ENCODE data around the gene ARID5B.

ARID5B gene

GRCh38 chr10:61910894-61911293, 9.4 kb downstream of the ARID5B start:
- Histone ChIP-seq H3K9me3 (ENCODE audit: low read length) (no peaks in the 10 kb centered on the region), H3K4me3 (ENCODE audit: low read depth in 1 of 2, low read length in 2 of 2) (no peak overlapping the region), H3K36me3 (ENCODE audit: insufficient read depth, low read length) (no peaks in the 10 kb centered on the region), H3K27me3 (ENCODE audit: control insufficient read depth in 1 of 2, insufficient read depth in 2 of 2, low read length in 2 of 2) (no peaks in the 10 kb centered on the region), H3K4me1 (ENCODE audit: insufficient read depth, low read length) (peaks cover 4% of the 10 kb centered on the region), H3K27ac (ENCODE audit: low read depth, low read length) (no peak overlapping the region), H3K9ac (ENCODE audit: low read length) (no peak overlapping the region)

GRCh38 chr10:61911425-61911824, 9.9 kb downstream of the ARID5B start:
- no peak overlapping the region for H3K27ac ChIP-seq (ENCODE audit: low read depth, low read length)

GRCh38 chr10:61912981-61913380, 11.5 kb downstream of the ARID5B start:
- H3K27ac ChIP-seq (ENCODE audit: low read depth, low read length) = no peak overlapping the region
- H3K9ac ChIP-seq (ENCODE audit: low read length) = no peak overlapping the region
- H3K4me1 ChIP-seq (ENCODE audit: insufficient read depth, low read length) = peaks cover 4% of the 10 kb centered on the region

More at GRCh38 chr10:61911425-61911824, 9.9 kb downstream of the ARID5B start:
- Histone ChIP-seq H3K36me3 (ENCODE audit: insufficient read depth, low read length) (no peaks in the 10 kb centered on the region), H3K9me3 (ENCODE audit: low read length) (no peaks in the 10 kb centered on the region), H3K4me1 (ENCODE audit: insufficient read depth, low read length) (peaks cover 4% of the 10 kb centered on the region), H3K27me3 (ENCODE audit: control insufficient read depth in 1 of 2, insufficient read depth in 2 of 2, low read length in 2 of 2) (no peaks in the 10 kb centered on the region), H3K9ac (ENCODE audit: low read length) (no peak overlapping the region), H3K4me3 (ENCODE audit: low read depth in 1 of 2, low read length in 2 of 2) (no peak overlapping the region)

GRCh38 chr10:61918140-61918539, 16.6 kb downstream of the ARID5B start:
- H3K27me3 ChIP-seq (ENCODE audit: control insufficient read depth in 1 of 2, insufficient read depth in 2 of 2, low read length in 2 of 2) = no peaks in the 10 kb centered on the region
- no peak overlapping the region for H3K27ac ChIP-seq (ENCODE audit: low read depth, low read length)

More at GRCh38 chr10:61912981-61913380, 11.5 kb downstream of the ARID5B start:
- Histone ChIP-seq H3K36me3 (ENCODE audit: insufficient read depth, low read length) (no peaks in the 10 kb centered on the region), H3K9me3 (ENCODE audit: low read length) (no peaks in the 10 kb centered on the region), H3K4me3 (ENCODE audit: low read depth in 1 of 2, low read length in 2 of 2) (no peak overlapping the region), H3K27me3 (ENCODE audit: control insufficient read depth in 1 of 2, insufficient read depth in 2 of 2, low read length in 2 of 2) (no peaks in the 10 kb centered on the region)

GRCh38 chr10:61918989-61919388, 17.5 kb downstream of the ARID5B start:
- Histone ChIP-seq H3K9ac (ENCODE audit: low read length) (no peak overlapping the region), H3K4me1 (ENCODE audit: insufficient read depth, low read length) (peaks cover 8% of the 10 kb centered on the region), H3K36me3 (ENCODE audit: insufficient read depth, low read length) (no peaks in the 10 kb centered on the region), H3K4me3 (ENCODE audit: low read depth in 1 of 2, low read length in 2 of 2) (no peak overlapping the region), H3K9me3 (ENCODE audit: low read length) (no peaks in the 10 kb centered on the region), H3K27me3 (ENCODE audit: control insufficient read depth in 1 of 2, insufficient read depth in 2 of 2, low read length in 2 of 2) (no peaks in the 10 kb centered on the region), H3K27ac (ENCODE audit: low read depth, low read length) (no peak overlapping the region)

More at GRCh38 chr10:61918140-61918539, 16.6 kb downstream of the ARID5B start:
- Histone ChIP-seq H3K36me3 (ENCODE audit: insufficient read depth, low read length) (no peaks in the 10 kb centered on the region), H3K9me3 (ENCODE audit: low read length) (no peaks in the 10 kb centered on the region), H3K9ac (ENCODE audit: low read length) (no peak overlapping the region), H3K4me1 (ENCODE audit: insufficient read depth, low read length) (peaks cover 3% of the 10 kb centered on the region), H3K4me3 (ENCODE audit: low read depth in 1 of 2, low read length in 2 of 2) (no peak overlapping the region)

GRCh38 chr10:61919646-61920215, 18.2 kb downstream of the ARID5B start:
- no peak overlapping the region for H3K4me3 ChIP-seq (ENCODE audit: low read depth in 1 of 2, low read length in 2 of 2)
- H3K9ac ChIP-seq (ENCODE audit: low read length) = no peak overlapping the region
- H3K27me3 ChIP-seq (ENCODE audit: control insufficient read depth in 1 of 2, insufficient read depth in 2 of 2, low read length in 2 of 2) = no peaks in the 10 kb centered on the region
- peaks cover 10% of the 10 kb centered on the region for H3K4me1 ChIP-seq (ENCODE audit: insufficient read depth, low read length)
- no peaks in the 10 kb centered on the region for H3K9me3 ChIP-seq (ENCODE audit: low read length)
- no peak overlapping the region for H3K27ac ChIP-seq (ENCODE audit: low read depth, low read length)
- no peaks in the 10 kb centered on the region for H3K36me3 ChIP-seq (ENCODE audit: insufficient read depth, low read length)

- no peak overlapping the region for H3K4me3 ChIP-seq (ENCODE audit: low read depth in 1 of 2, low read length in 2 of 2)
- H3K36me3 ChIP-seq (ENCODE audit: insufficient read depth, low read length) = no peaks in the 10 kb centered on the region
- no peak overlapping the region for H3K27ac ChIP-seq (ENCODE audit: low read depth, low read length)
- H3K9me3 ChIP-seq (ENCODE audit: low read length) = no peaks in the 10 kb centered on the region
- peaks cover 10% of the 10 kb centered on the region for H3K4me1 ChIP-seq (ENCODE audit: insufficient read depth, low read length)
- H3K27me3 ChIP-seq (ENCODE audit: control insufficient read depth in 1 of 2, insufficient read depth in 2 of 2, low read length in 2 of 2) = no peaks in the 10 kb centered on the region
- H3K9ac ChIP-seq (ENCODE audit: low read length) = no peak overlapping the region
These were observed 19.6 kb downstream of the ARID5B start for GRCh38 chr10:61921143-61921542.

GRCh38 chr10:61923210-61923949, 21.9 kb downstream of the ARID5B start:
- no peak overlapping the region for H3K27ac ChIP-seq (ENCODE audit: low read depth, low read length)
- H3K9ac ChIP-seq (ENCODE audit: low read length) = no peak overlapping the region
- no peaks in the 10 kb centered on the region for H3K9me3 ChIP-seq (ENCODE audit: low read length)
- H3K4me1 ChIP-seq (ENCODE audit: insufficient read depth, low read length) = peaks cover 10% of the 10 kb centered on the region
- no peaks in the 10 kb centered on the region for H3K36me3 ChIP-seq (ENCODE audit: insufficient read depth, low read length)
- no peak overlapping the region for H3K4me3 ChIP-seq (ENCODE audit: low read depth in 1 of 2, low read length in 2 of 2)
- H3K27me3 ChIP-seq (ENCODE audit: control insufficient read depth in 1 of 2, insufficient read depth in 2 of 2, low read length in 2 of 2) = no peaks in the 10 kb centered on the region

GRCh38 chr10:61923950-61924274, 22.4 kb downstream of the ARID5B start:
- H3K9ac ChIP-seq (ENCODE audit: low read length) = no peak overlapping the region
- no peak overlapping the region for H3K4me3 ChIP-seq (ENCODE audit: low read depth in 1 of 2, low read length in 2 of 2)
- no peaks in the 10 kb centered on the region for H3K36me3 ChIP-seq (ENCODE audit: insufficient read depth, low read length)
- H3K27me3 ChIP-seq (ENCODE audit: control insufficient read depth in 1 of 2, insufficient read depth in 2 of 2, low read length in 2 of 2) = no peaks in the 10 kb centered on the region
- no peak overlapping the region for H3K27ac ChIP-seq (ENCODE audit: low read depth, low read length)
- peaks cover 10% of the 10 kb centered on the region for H3K4me1 ChIP-seq (ENCODE audit: insufficient read depth, low read length)
- no peaks in the 10 kb centered on the region for H3K9me3 ChIP-seq (ENCODE audit: low read length)

GRCh38 chr10:61929555-61929954, 28.1 kb downstream of the ARID5B start:
- no peaks in the 10 kb centered on the region for H3K9me3 ChIP-seq (ENCODE audit: low read length)
- H3K9ac ChIP-seq (ENCODE audit: low read length) = no peak overlapping the region
- H3K36me3 ChIP-seq (ENCODE audit: insufficient read depth, low read length) = no peaks in the 10 kb centered on the region
- H3K27me3 ChIP-seq (ENCODE audit: control insufficient read depth in 1 of 2, insufficient read depth in 2 of 2, low read length in 2 of 2) = no peaks in the 10 kb centered on the region
- no peak overlapping the region for H3K4me3 ChIP-seq (ENCODE audit: low read depth in 1 of 2, low read length in 2 of 2)
- no peak overlapping the region for H3K27ac ChIP-seq (ENCODE audit: low read depth, low read length)
- peaks cover 4% of the 10 kb centered on the region for H3K4me1 ChIP-seq (ENCODE audit: insufficient read depth, low read length)

- no peaks in the 10 kb centered on the region for H3K36me3 ChIP-seq (ENCODE audit: insufficient read depth, low read length)
- H3K4me3 ChIP-seq (ENCODE audit: low read depth in 1 of 2, low read length in 2 of 2) = no peak overlapping the region
- no peaks in the 10 kb centered on the region for H3K27me3 ChIP-seq (ENCODE audit: control insufficient read depth in 1 of 2, insufficient read depth in 2 of 2, low read length in 2 of 2)
- H3K9me3 ChIP-seq (ENCODE audit: low read length) = no peaks in the 10 kb centered on the region
- peaks cover 13% of the 10 kb centered on the region for H3K4me1 ChIP-seq (ENCODE audit: insufficient read depth, low read length)
- no peak overlapping the region for H3K27ac ChIP-seq (ENCODE audit: low read depth, low read length)
- no peak overlapping the region for H3K9ac ChIP-seq (ENCODE audit: low read length)
These were observed 30.3 kb downstream of the ARID5B start for GRCh38 chr10:61931620-61932332.
